Esophagus squamous epithelium (tissue), 4 donors: ENCODE results near the gene STARD9.

ENCODE experiments used
- CTCF ChIP-seq, 6 experiments: fragments of 450-650 bp in 4 of 6; fragments of 200-600 bp in 2 of 6; sonication (generic) in 2 of 6; IDR thresholded peaks; one replicate each; pipeline ENCODE4 v1.5.1; 2016 to 2019; ENCODE audit warnings: antibody characterized with exemption in 6 of 6, mild to moderate bottlenecking in 4 of 6, moderate library complexity in 4 of 6
- POLR2A ChIP-seq, 4 donors: fragments of 450-650 bp; IDR thresholded peaks; one replicate each; pipeline ENCODE4 v1.6.1; 2017; ENCODE audit warnings: antibody characterized with exemption in 4 of 4, mild to moderate bottlenecking in 4 of 4, moderate library complexity in 3 of 4

- TF ChIP-seq CTCF (IDR thresholded peaks at IDR 0.05) (no peak), POLR2A (IDR thresholded peaks at IDR 0.05) (no peak)
Measured at GRCh38 chr15:42667855-42668254, 92.4 kb downstream of the STARD9 start.
